ENCODE data around the gene SDK2.

Gene SDK2

GRCh38 chr17:73365906-73366623 lies 278.2 kb downstream of the SDK2 start:
- Histone ChIP-seq H3K27me3 (ENCODE audit: insufficient read depth, poor library complexity, severe bottlenecking) (no peaks in the 10 kb centered on the region), H3K4me3 (replicated peaks; ENCODE audit: insufficient read depth, low read length) (no peak overlapping the region), H3K27ac (replicated peaks) (no peak overlapping the region)
- DNase-seq (ENCODE audit: low read depth in 1 of 2, low spot score in 1 of 2) = no peak
- TF ChIP-seq CTCF (IDR thresholded peaks at IDR 0.05; ENCODE audit: insufficient read depth, low read length) = no peak
- TF ChIP-seq GABPA (IDR thresholded peaks at IDR 0.05; ENCODE audit: low read depth) = no peak
- TF ChIP-seq SPI1 (IDR thresholded peaks at IDR 0.05; ENCODE audit: borderline replicate concordance, low read depth) = no peak
- TF ChIP-seq REST (IDR thresholded peaks at IDR 0.05; ENCODE audit: insufficient replicate concordance, low read depth) = no peak
- no peak for TF ChIP-seq POLR2AphosphoS5 (IDR thresholded peaks at IDR 0.05; ENCODE audit: low read depth)

GRCh38 chr17:73365301-73365874 lies 278.9 kb downstream of the SDK2 start:
- H3K27me3 ChIP-seq (ENCODE audit: insufficient read depth, poor library complexity, severe bottlenecking) = no peaks in the 10 kb centered on the region

More at GRCh38 chr17:73365301-73365874, 278.9 kb downstream of the SDK2 start:
- H3K4me3 ChIP-seq (replicated peaks; ENCODE audit: insufficient read depth, low read length) = no peak overlapping the region
- DNase-seq (ENCODE audit: low read depth in 1 of 2, low spot score in 1 of 2) = no peak
- TF ChIP-seq CTCF (IDR thresholded peaks at IDR 0.05; ENCODE audit: insufficient read depth, low read length) (no peak), REST (IDR thresholded peaks at IDR 0.05; ENCODE audit: insufficient replicate concordance, low read depth) (no peak)
- H3K27ac ChIP-seq (replicated peaks) = no peak overlapping the region
